ENCODE measurements around the gene ZNF280D. TPM values are rescaled to one million over a fixed set of nuclear protein-coding genes. Genes with fewer than 3 reads are reported as not detected.

Gene ZNF280D
- total RNA-seq, 3 donors from 2014 or later, result 14.9 to 16.3 (median 15.3) TPM

- no peak for DNase-seq
- Mint-ChIP-seq H3K4me1 (ENCODE audit: low read depth) (no peaks in the 10 kb centered on the region), H3K4me3 (no peak overlapping the region), H3K36me3 (ENCODE audit: insufficient read depth) (peaks cover 49% of the 10 kb centered on the region), H3K27me3 (ENCODE audit: low read depth) (no peaks in the 10 kb centered on the region), H3K9me3 (no peaks in the 10 kb centered on the region)
- ATAC-seq, result no peak
These were observed 72.4 kb downstream of the ZNF280D start for GRCh38 chr15:56660943-56661342.

GRCh38 chr15:56659197-56659596, 74.1 kb downstream of the ZNF280D start:
- no peak for DNase-seq
- no peak for ATAC-seq
- Mint-ChIP-seq H3K36me3 (ENCODE audit: insufficient read depth) (peaks cover 40% of the 10 kb centered on the region), H3K9me3 (no peaks in the 10 kb centered on the region), H3K4me1 (ENCODE audit: low read depth) (no peaks in the 10 kb centered on the region), H3K27me3 (ENCODE audit: low read depth) (no peaks in the 10 kb centered on the region), H3K4me3 (no peak overlapping the region)

- H3K36me3 Mint-ChIP-seq (ENCODE audit: insufficient read depth), result peaks cover 30% of the 10 kb centered on the region
- DNase-seq, result no peak
- no peak overlapping the region for H3K4me3 Mint-ChIP-seq
- no peak for ATAC-seq
- no peaks in the 10 kb centered on the region for H3K9me3 Mint-ChIP-seq
- H3K4me1 Mint-ChIP-seq (ENCODE audit: low read depth), result no peaks in the 10 kb centered on the region
- no peaks in the 10 kb centered on the region for H3K27me3 Mint-ChIP-seq (ENCODE audit: low read depth)
These were observed 78.7 kb downstream of the ZNF280D start for GRCh38 chr15:56654624-56655023.

- no peak overlapping the region for H3K4me3 Mint-ChIP-seq
- ATAC-seq (no peak), DNase-seq (no peak)
- H3K9me3 Mint-ChIP-seq, result no peaks in the 10 kb centered on the region
- H3K4me1 Mint-ChIP-seq (ENCODE audit: low read depth), result no peaks in the 10 kb centered on the region
- H3K36me3 Mint-ChIP-seq (ENCODE audit: insufficient read depth), result peaks cover 32% of the 10 kb centered on the region
- no peaks in the 10 kb centered on the region for H3K27me3 Mint-ChIP-seq (ENCODE audit: low read depth)
These were observed 79.1 kb downstream of the ZNF280D start for GRCh38 chr15:56654216-56654615.

GRCh38 chr15:56653787-56654186, 79.5 kb downstream of the ZNF280D start:
- no peak for ATAC-seq
- no peaks in the 10 kb centered on the region for H3K9me3 Mint-ChIP-seq
- H3K4me3 Mint-ChIP-seq, result no peak overlapping the region

GRCh38 chr15:56653107-56653506, 80.2 kb downstream of the ZNF280D start:
- no peak for DNase-seq
- ATAC-seq, result no peak
- peaks cover 34% of the 10 kb centered on the region for H3K36me3 Mint-ChIP-seq (ENCODE audit: insufficient read depth)
- no peaks in the 10 kb centered on the region for H3K27me3 Mint-ChIP-seq (ENCODE audit: low read depth)
- no peaks in the 10 kb centered on the region for H3K4me1 Mint-ChIP-seq (ENCODE audit: low read depth)
- no peaks in the 10 kb centered on the region for H3K9me3 Mint-ChIP-seq
- no peak overlapping the region for H3K4me3 Mint-ChIP-seq

More at GRCh38 chr15:56653787-56654186, 79.5 kb downstream of the ZNF280D start:
- H3K36me3 Mint-ChIP-seq (ENCODE audit: insufficient read depth), result peaks cover 34% of the 10 kb centered on the region
- no peak for DNase-seq
- H3K27me3 Mint-ChIP-seq (ENCODE audit: low read depth), result no peaks in the 10 kb centered on the region
- no peaks in the 10 kb centered on the region for H3K4me1 Mint-ChIP-seq (ENCODE audit: low read depth)

- Mint-ChIP-seq H3K4me3 (no peak overlapping the region), H3K9me3 (no peaks in the 10 kb centered on the region), H3K27me3 (ENCODE audit: low read depth) (no peaks in the 10 kb centered on the region), H3K4me1 (ENCODE audit: low read depth) (no peaks in the 10 kb centered on the region), H3K36me3 (ENCODE audit: insufficient read depth) (peaks cover 20% of the 10 kb centered on the region)
- DNase-seq (no peak), ATAC-seq (no peak)
These were observed 85.0 kb downstream of the ZNF280D start for GRCh38 chr15:56648311-56648710.

- no peak for ATAC-seq
- Mint-ChIP-seq H3K9me3 (no peaks in the 10 kb centered on the region), H3K36me3 (ENCODE audit: insufficient read depth) (peaks cover 13% of the 10 kb centered on the region), H3K27me3 (ENCODE audit: low read depth) (no peaks in the 10 kb centered on the region), H3K4me1 (ENCODE audit: low read depth) (no peaks in the 10 kb centered on the region), H3K4me3 (no peak overlapping the region)
- no peak for DNase-seq
These were observed 92.8 kb downstream of the ZNF280D start for GRCh38 chr15:56640549-56640948.

GRCh38 chr15:56640127-56640526, 93.2 kb downstream of the ZNF280D start:
- Mint-ChIP-seq H3K9me3 (no peaks in the 10 kb centered on the region), H3K4me1 (ENCODE audit: low read depth) (no peaks in the 10 kb centered on the region), H3K4me3 (no peak overlapping the region), H3K27me3 (ENCODE audit: low read depth) (no peaks in the 10 kb centered on the region), H3K36me3 (ENCODE audit: insufficient read depth) (peaks cover 13% of the 10 kb centered on the region)
- no peak for ATAC-seq
- DNase-seq, result no peak

GRCh38 chr15:56639631-56640030, 93.7 kb downstream of the ZNF280D start:
- H3K27me3 Mint-ChIP-seq (ENCODE audit: low read depth), result no peaks in the 10 kb centered on the region
- no peaks in the 10 kb centered on the region for H3K4me1 Mint-ChIP-seq (ENCODE audit: low read depth)

GRCh38 chr15:56631765-56632164, 101.5 kb downstream of the ZNF280D start:
- ATAC-seq (no peak), DNase-seq (no peak)
- peaks cover 7% of the 10 kb centered on the region for H3K36me3 Mint-ChIP-seq (ENCODE audit: insufficient read depth)
- H3K27me3 Mint-ChIP-seq (ENCODE audit: low read depth), result no peaks in the 10 kb centered on the region
- H3K4me3 Mint-ChIP-seq, result no peak overlapping the region
- no peaks in the 10 kb centered on the region for H3K9me3 Mint-ChIP-seq
- no peaks in the 10 kb centered on the region for H3K4me1 Mint-ChIP-seq (ENCODE audit: low read depth)

More at GRCh38 chr15:56639631-56640030, 93.7 kb downstream of the ZNF280D start:
- DNase-seq (no peak), ATAC-seq (no peak)
- Mint-ChIP-seq H3K9me3 (no peaks in the 10 kb centered on the region), H3K36me3 (ENCODE audit: insufficient read depth) (peaks cover 13% of the 10 kb centered on the region), H3K4me3 (no peak overlapping the region)

- DNase-seq (no peak), ATAC-seq (no peak)
- Mint-ChIP-seq H3K9me3 (no peaks in the 10 kb centered on the region), H3K36me3 (ENCODE audit: insufficient read depth) (peaks cover 4% of the 10 kb centered on the region), H3K4me3 (no peak overlapping the region), H3K4me1 (ENCODE audit: low read depth) (no peaks in the 10 kb centered on the region), H3K27me3 (ENCODE audit: low read depth) (no peaks in the 10 kb centered on the region)
These were observed 104.3 kb downstream of the ZNF280D start for GRCh38 chr15:56628893-56629532.

GRCh38 chr15:56619887-56620286, 113.4 kb downstream of the ZNF280D start:
- Mint-ChIP-seq H3K36me3 (ENCODE audit: insufficient read depth) (no peaks in the 10 kb centered on the region), H3K27me3 (ENCODE audit: low read depth) (no peaks in the 10 kb centered on the region), H3K9me3 (peaks cover 3% of the 10 kb centered on the region), H3K4me3 (no peak overlapping the region), H3K4me1 (ENCODE audit: low read depth) (no peaks in the 10 kb centered on the region)
- DNase-seq (no peak), ATAC-seq (no peak)

- no peaks in the 10 kb centered on the region for H3K4me1 Mint-ChIP-seq (ENCODE audit: low read depth)
- H3K4me3 Mint-ChIP-seq, result no peak overlapping the region
- no peaks in the 10 kb centered on the region for H3K36me3 Mint-ChIP-seq (ENCODE audit: insufficient read depth)
- ATAC-seq, result no peak
- H3K9me3 Mint-ChIP-seq, result peaks cover 3% of the 10 kb centered on the region
- peaks cover 3% of the 10 kb centered on the region for H3K27me3 Mint-ChIP-seq (ENCODE audit: low read depth)
- DNase-seq, result no peak
These were observed 115.7 kb downstream of the ZNF280D start for GRCh38 chr15:56617628-56618027.

GRCh38 chr15:56616551-56616950, 116.8 kb downstream of the ZNF280D start:
- Mint-ChIP-seq H3K4me1 (ENCODE audit: low read depth) (no peaks in the 10 kb centered on the region), H3K4me3 (no peak overlapping the region), H3K36me3 (ENCODE audit: insufficient read depth) (no peaks in the 10 kb centered on the region), H3K9me3 (peaks cover 3% of the 10 kb centered on the region), H3K27me3 (ENCODE audit: low read depth) (peaks cover 10% of the 10 kb centered on the region)
- DNase-seq, result no peak
- ATAC-seq, result no peak
